ENCODE data around the gene TAGLN2.

The TAGLN2 gene

DNA sequence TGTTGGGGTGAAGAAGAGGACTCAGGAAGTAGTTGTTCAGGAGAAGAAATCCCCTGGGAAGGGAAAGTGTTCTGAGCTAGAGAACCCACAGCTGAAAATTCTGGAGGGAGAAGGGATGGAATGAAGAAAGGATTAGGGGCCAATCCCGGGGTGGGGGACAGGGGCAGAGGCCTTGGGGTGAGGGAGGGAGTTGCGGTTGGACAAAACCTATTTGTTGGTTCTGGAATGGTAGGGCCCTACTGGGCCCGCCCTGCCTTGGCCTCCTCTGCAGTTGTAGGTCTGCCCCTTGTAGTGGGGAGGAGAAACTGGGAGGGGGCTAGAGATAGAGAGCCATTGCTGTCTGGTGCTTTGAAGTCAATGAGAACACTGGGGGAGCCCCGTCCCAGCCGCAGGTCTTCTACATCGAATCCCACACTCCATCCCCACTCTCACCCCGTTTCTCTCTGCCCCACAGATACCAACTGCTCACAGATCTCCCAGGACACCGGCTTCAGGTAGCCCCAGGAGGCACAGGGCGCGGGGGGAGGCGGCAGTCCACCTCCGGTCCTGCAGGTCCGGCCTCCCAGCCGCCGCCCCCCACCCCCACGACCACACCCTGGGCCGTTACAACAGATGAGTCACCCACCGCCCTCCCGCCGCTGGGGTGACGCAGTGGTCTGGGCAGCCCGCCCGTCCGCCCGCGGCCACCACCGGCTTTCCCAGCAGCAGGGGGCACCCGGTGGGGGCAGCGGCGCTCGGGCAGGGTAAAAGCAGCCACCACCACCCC, 1.1 kb downstream of the TAGLN2 start:
- TF ChIP-seq, protein P1, sequence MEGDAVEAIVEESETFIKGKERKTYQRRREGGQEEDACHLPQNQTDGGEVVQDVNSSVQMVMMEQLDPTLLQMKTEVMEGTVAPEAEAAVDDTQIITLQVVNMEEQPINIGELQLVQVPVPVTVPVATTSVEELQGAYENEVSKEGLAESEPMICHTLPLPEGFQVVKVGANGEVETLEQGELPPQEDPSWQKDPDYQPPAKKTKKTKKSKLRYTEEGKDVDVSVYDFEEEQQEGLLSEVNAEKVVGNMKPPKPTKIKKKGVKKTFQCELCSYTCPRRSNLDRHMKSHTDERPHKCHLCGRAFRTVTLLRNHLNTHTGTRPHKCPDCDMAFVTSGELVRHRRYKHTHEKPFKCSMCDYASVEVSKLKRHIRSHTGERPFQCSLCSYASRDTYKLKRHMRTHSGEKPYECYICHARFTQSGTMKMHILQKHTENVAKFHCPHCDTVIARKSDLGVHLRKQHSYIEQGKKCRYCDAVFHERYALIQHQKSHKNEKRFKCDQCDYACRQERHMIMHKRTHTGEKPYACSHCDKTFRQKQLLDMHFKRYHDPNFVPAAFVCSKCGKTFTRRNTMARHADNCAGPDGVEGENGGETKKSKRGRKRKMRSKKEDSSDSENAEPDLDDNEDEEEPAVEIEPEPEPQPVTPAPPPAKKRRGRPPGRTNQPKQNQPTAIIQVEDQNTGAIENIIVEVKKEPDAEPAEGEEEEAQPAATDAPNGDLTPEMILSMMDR (IDR thresholded peaks at IDR 0.05; ENCODE audit: low read depth, low read length) = no peak
- peak overlapping the region; percentile 98 for H3K4me3 ChIP-seq (ENCODE audit: low read depth, low read length)

- TF ChIP-seq, protein P1 (IDR thresholded peaks at IDR 0.05; ENCODE audit: low read depth, low read length) = no peak
- H3K4me3 ChIP-seq (ENCODE audit: low read depth, low read length) = peak overlapping the region; percentile 98
Measured at GRCh38 chr1:159923203-159924024, 1.9 kb downstream of the TAGLN2 start.

DNA sequence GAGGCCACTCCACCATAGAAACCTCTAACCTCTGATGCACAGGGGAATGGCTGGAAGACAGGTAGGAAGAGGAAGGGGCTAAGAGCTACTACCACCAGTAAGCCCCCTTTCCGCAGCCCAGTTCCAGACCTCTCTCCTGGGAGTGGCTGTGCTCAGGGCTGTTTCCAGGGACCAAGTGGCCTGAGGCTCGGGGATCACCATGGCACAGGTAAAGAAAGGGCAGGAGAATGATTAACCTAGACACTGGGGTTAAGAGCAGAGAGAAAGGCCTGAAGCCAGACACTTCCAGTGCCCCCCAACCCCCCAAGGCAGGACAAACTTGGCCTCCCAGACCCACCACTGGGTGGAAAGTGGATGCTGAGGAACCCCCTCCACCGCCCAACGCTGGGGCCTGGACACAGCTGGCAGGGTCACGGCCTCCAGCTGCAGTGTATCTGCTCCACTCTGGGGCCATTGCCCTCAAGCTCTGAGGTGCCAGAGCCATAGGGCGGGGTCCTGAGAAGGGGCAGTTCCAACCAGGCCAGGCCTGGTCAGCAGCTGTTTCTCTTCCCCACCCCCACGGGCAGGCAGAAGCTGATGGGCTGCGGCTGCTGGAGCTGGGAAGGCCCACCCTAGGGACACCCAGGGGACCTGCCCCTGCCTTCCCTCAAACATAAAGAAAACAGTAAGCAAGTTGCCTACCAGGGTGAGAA, 2.6 kb downstream of the TAGLN2 start:
- TF ChIP-seq, protein P1 (IDR thresholded peaks at IDR 0.05; ENCODE audit: low read depth, low read length) = no peak
- peak overlapping the region; percentile 98 for H3K4me3 ChIP-seq (ENCODE audit: low read depth, low read length)

DNA sequence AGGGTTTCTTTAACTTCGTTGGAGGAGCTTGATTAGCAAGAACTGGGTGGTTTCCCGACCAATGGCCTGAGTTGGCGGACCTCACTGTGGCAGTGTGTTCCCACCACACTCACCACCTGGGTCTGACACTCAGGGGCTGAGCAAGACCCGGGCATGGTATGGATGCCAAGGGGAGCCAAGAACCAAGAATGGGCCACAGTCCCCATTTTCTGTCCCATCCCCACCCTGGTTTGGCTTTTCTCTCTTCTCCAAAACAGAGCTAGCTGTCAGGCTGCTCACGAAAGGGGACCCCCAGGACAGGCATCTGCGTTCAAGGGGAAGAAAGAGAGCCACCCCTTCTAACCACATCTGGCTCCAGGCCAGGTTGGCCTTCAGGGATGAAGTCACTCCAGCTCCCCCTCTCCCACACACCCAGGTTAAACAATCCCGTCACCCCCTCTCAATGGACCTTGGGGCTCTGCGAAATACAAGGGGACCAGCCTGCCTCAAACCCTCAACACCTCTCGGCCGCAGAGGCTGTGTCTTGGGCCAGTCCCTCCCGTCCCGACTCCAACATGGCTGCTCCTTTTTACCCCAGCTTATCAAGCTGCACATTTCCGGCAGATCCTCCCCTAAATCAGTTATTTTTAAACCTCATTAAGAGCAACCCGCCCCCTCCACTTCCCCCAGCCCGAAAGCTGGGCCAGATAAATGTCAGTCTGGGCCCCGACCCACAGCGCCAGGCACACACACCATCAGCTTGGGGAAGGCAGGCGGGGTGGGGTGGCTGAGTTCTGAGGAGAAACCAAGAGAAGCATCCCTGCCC, 3.4 kb downstream of the TAGLN2 start:
- H3K4me3 ChIP-seq (ENCODE audit: low read depth, low read length) = peak overlapping the region; percentile 98
- TF ChIP-seq, protein P1 (IDR thresholded peaks at IDR 0.05; ENCODE audit: low read depth, low read length) = no peak

GRCh38 chr1:159921251-159921650, 4.1 kb downstream of the TAGLN2 start:
- TF ChIP-seq, protein P1 (IDR thresholded peaks at IDR 0.05; ENCODE audit: low read depth, low read length) = no peak
- no peak overlapping the region for H3K4me3 ChIP-seq (ENCODE audit: low read depth, low read length)

- TF ChIP-seq, protein P1 (IDR thresholded peaks at IDR 0.05; ENCODE audit: low read depth, low read length) = no peak
Measured at GRCh38 chr1:159920651-159921050, 4.7 kb downstream of the TAGLN2 start.

More at GRCh38 chr1:159920651-159921050, 4.7 kb downstream of the TAGLN2 start:
- no peak overlapping the region for H3K4me3 ChIP-seq (ENCODE audit: low read depth, low read length)

Data from WI38 (cell line).